AG04450 (cell line): ENCODE results near the gene SKAP1. TPM values are rescaled to one million over a fixed set of nuclear protein-coding genes. Genes with fewer than 3 reads are reported as not detected.

ENCODE experiments used
- CTCF ChIA-PET: fragments of 300-600, 350-600 bp; formaldehyde crosslinking; extraction: SDS; loops from one replicate; lab custom pipeline; 2022; ENCODE audit warnings: antibody characterized with exemption, inconsistent platforms; lab: Charles Lee
- POLR2A ChIA-PET: fragments of 350-600 bp; formaldehyde crosslinking; extraction: SDS; loops from one replicate; lab custom pipeline; 2021; ENCODE audit warnings: antibody characterized with exemption, inconsistent platforms; lab: Yijun Ruan, JAX
- DNase-seq: peaks from one replicate; pipeline ENCODE4 v3.0.0-alpha.2; 2011; ENCODE audit warnings: low read depth, low spot score
- H3K27ac ChIP-seq: one replicate; pipeline ENCODE4 v1.5.1; 2012; ENCODE audit warnings: low read depth, low read length, control low read depth
- H3K27me3 ChIP-seq: one replicate; pipeline ENCODE4 v1.6.0; 2012; ENCODE audit warnings: low read length; ENCODE audit not compliant: control insufficient read depth, insufficient read depth
- H3K4me3 ChIP-seq: 2 replicates; pipeline ENCODE4 v1.5.1; 2011; ENCODE audit warnings: mild to moderate bottlenecking, low read depth, low read length, control low read depth
- H3K9me3 ChIP-seq: 2 replicates; pipeline ENCODE4 v1.5.1; 2012; ENCODE audit warnings: low read length; ENCODE audit not compliant: control insufficient read depth, insufficient read depth
- CTCF ChIP-seq: IDR thresholded peaks from 2 replicates; pipeline ENCODE4 v1.5.1; 2011; ENCODE audit warnings: low read depth, low read length, control low read depth, inconsistent platforms
- polyA plus RNA-seq: library from polyadenylated mRNA; depleted of rRNA; stranded (reverse); fragments of >200 nt; gene quantifications from 2 replicates; pipeline ENCODE4 v1.2.3, GENCODE V29; 2011

SKAP1 gene
- polyA plus RNA-seq, 1 experiment = not detected

GRCh38 chr17:48259694-48260291, 170.2 kb downstream of the SKAP1 start:
- POLR2A ChIA-PET = no interaction called here
- Histone ChIP-seq H3K4me3 (no peak overlapping the region), H3K27ac (no peak overlapping the region), H3K27me3 (peaks cover 31% of the 10 kb centered on the region), H3K9me3 (no peaks in the 10 kb centered on the region)
- peak; percentile 60 for TF ChIP-seq CTCF
- CTCF ChIA-PET = interaction anchor here (0.6 to 2.1 kb wide), 9 partner anchors 9 to 359 kb away, joined by 3 to 6 read pairs (median 5); no protein-coding TSS in a partner anchor
- no peak for DNase-seq

GRCh38 chr17:48258331-48258730, 171.7 kb downstream of the SKAP1 start:
- POLR2A ChIA-PET = no interaction called here
- no peak for TF ChIP-seq CTCF
- Histone ChIP-seq H3K9me3 (no peaks in the 10 kb centered on the region), H3K27me3 (peaks cover 42% of the 10 kb centered on the region), H3K27ac (no peak overlapping the region), H3K4me3 (no peak overlapping the region)
- DNase-seq = no peak
- CTCF ChIA-PET = interaction anchor here (2.1 kb wide), 1 partner anchor 360 kb away, joined by 5 read pairs; no protein-coding TSS in a partner anchor

GRCh38 chr17:48255759-48256158, 174.3 kb downstream of the SKAP1 start:
- no peak for DNase-seq
- Histone ChIP-seq H3K27ac (no peak overlapping the region), H3K9me3 (no peaks in the 10 kb centered on the region), H3K27me3 (peaks cover 48% of the 10 kb centered on the region), H3K4me3 (no peak overlapping the region)
- POLR2A ChIA-PET = no interaction called here
- CTCF ChIA-PET = no interaction called here
- TF ChIP-seq CTCF = no peak

GRCh38 chr17:48254896-48255295, 175.1 kb downstream of the SKAP1 start:
- CTCF ChIA-PET = interaction anchor here (0.5 kb wide), 1 partner anchor 381 kb away, joined by 3 read pairs; no protein-coding TSS in a partner anchor
- DNase-seq = no peak

More at GRCh38 chr17:48254896-48255295, 175.1 kb downstream of the SKAP1 start:
- Histone ChIP-seq H3K27me3 (peaks cover 46% of the 10 kb centered on the region), H3K27ac (no peak overlapping the region), H3K4me3 (no peak overlapping the region), H3K9me3 (no peaks in the 10 kb centered on the region)
- POLR2A ChIA-PET = no interaction called here
- no peak for TF ChIP-seq CTCF
